Activated T-cell treated with anti-CD3 and anti-CD28 coated beads, Interleukin-2, amount 50 U/mL, for 72 hours (primary cell): ENCODE results near the gene PEX11G. TPM values are rescaled to one million over a fixed set of nuclear protein-coding genes. Genes with fewer than 3 reads are reported as not detected.

Experiments
- ATAC-seq, 2 donors: fragments of 150-1000 bp; cut with Tn5 transposase; replicated peaks in 1 of 2; 2 replicates each; pipeline ENCODE4 v1.10.0; 2021; ENCODE audit warnings: moderate library complexity in 2 of 2, mild to moderate bottlenecking in 1 of 2
- DNase-seq, 2 donors: peaks; one replicate each; pipeline ENCODE4 v3.0.0; 2021 to 2022; ENCODE audit warnings: mixed read lengths in 1 of 2
- H3K27ac Mint-ChIP-seq: one replicate; pipeline ENCODE4 v1.8.0; 2022; ENCODE audit warnings: mild to moderate bottlenecking, moderate library complexity, mixed read lengths
- H3K27me3 Mint-ChIP-seq: one replicate; pipeline ENCODE4 v1.8.0; 2022; ENCODE audit warnings: low read depth, mixed read lengths
- H3K36me3 Mint-ChIP-seq, 2 donors: one replicate each; pipeline ENCODE4 v1.8.0; 2022; ENCODE audit warnings: mixed read lengths in 2 of 2, mild to moderate bottlenecking in 1 of 2; ENCODE audit not compliant: insufficient read depth in 2 of 2
- H3K4me1 Mint-ChIP-seq: one replicate; pipeline ENCODE4 v1.8.0; 2022; ENCODE audit warnings: low read depth, mixed read lengths
- H3K4me3 Mint-ChIP-seq, 2 donors: one replicate each; pipeline ENCODE4 v1.8.0; 2022; ENCODE audit warnings: mild to moderate bottlenecking in 2 of 2, mixed read lengths in 2 of 2, moderate library complexity in 2 of 2
- H3K9me3 Mint-ChIP-seq, 2 donors: one replicate each; pipeline ENCODE4 v1.8.0; 2022; ENCODE audit warnings: mixed read lengths in 2 of 2
- total RNA-seq, 2 donors: library from RNA; stranded (reverse); gene quantifications; one replicate each; pipeline ENCODE4 v1.2.3, GENCODE V29; 2022

PEX11G gene
- total RNA-seq, 2 donors from 2014 or later = 1.1 to 3.4 TPM

GRCh38 chr19:7478173-7478842 lies 10.5 kb downstream of the PEX11G start:
- peak in 1 of 2 donors; percentile 20 for ATAC-seq
- DNase-seq = no peak
- H3K27me3 Mint-ChIP-seq = peaks cover 3% of the 10 kb centered on the region
- no peak overlapping the region for H3K4me3 Mint-ChIP-seq
- H3K36me3 Mint-ChIP-seq = no peaks in the 10 kb centered on the region
- H3K27ac Mint-ChIP-seq = no peak overlapping the region
- H3K9me3 Mint-ChIP-seq = no peaks in the 10 kb centered on the region
- H3K4me1 Mint-ChIP-seq = peaks cover 4% of the 10 kb centered on the region

- DNase-seq (no peak), ATAC-seq (no peak)
- no peaks in the 10 kb centered on the region for H3K36me3 Mint-ChIP-seq
- no peaks in the 10 kb centered on the region for H3K9me3 Mint-ChIP-seq
- no peaks in the 10 kb centered on the region for H3K27me3 Mint-ChIP-seq
- H3K4me1 Mint-ChIP-seq = no peaks in the 10 kb centered on the region
- no peak overlapping the region for H3K4me3 Mint-ChIP-seq
- no peak overlapping the region for H3K27ac Mint-ChIP-seq
These were observed 11.1 kb downstream of the PEX11G start for GRCh38 chr19:7477758-7478157.

GRCh38 chr19:7476777-7477494 lies 11.9 kb downstream of the PEX11G start:
- Mint-ChIP-seq H3K4me3 (no peak overlapping the region), H3K4me1 (no peaks in the 10 kb centered on the region), H3K27ac (no peak overlapping the region), H3K27me3 (no peaks in the 10 kb centered on the region), H3K9me3 (no peaks in the 10 kb centered on the region), H3K36me3 (peaks cover 0 to 2% of the 10 kb centered on the region in 2 donors)
- no peak for DNase-seq
- peak in 1 of 2 donors; percentile 14 for ATAC-seq

GRCh38 chr19:7476241-7476640 lies 12.6 kb downstream of the PEX11G start:
- no peak overlapping the region for H3K27ac Mint-ChIP-seq
- ATAC-seq (no peak), DNase-seq (no peak)
- no peaks in the 10 kb centered on the region for H3K4me1 Mint-ChIP-seq
- H3K27me3 Mint-ChIP-seq = no peaks in the 10 kb centered on the region
- H3K4me3 Mint-ChIP-seq = no peak overlapping the region
- peaks cover 0 to 2% of the 10 kb centered on the region in 2 donors for H3K36me3 Mint-ChIP-seq
- no peaks in the 10 kb centered on the region for H3K9me3 Mint-ChIP-seq

GRCh38 chr19:7475665-7476064 lies 13.2 kb downstream of the PEX11G start:
- peak overlapping the region; percentile 4 for H3K27ac Mint-ChIP-seq

GRCh38 chr19:7471696-7472615 lies 16.9 kb downstream of the PEX11G start:
- DNase-seq (no peak), ATAC-seq (no peak)
- no peaks in the 10 kb centered on the region for H3K27me3 Mint-ChIP-seq
- H3K27ac Mint-ChIP-seq = peak overlapping the region; percentile 22
- no peak overlapping the region for H3K4me3 Mint-ChIP-seq
- H3K9me3 Mint-ChIP-seq = no peaks in the 10 kb centered on the region
- H3K4me1 Mint-ChIP-seq = no peaks in the 10 kb centered on the region
- H3K36me3 Mint-ChIP-seq = peaks cover 0 to 2% of the 10 kb centered on the region in 2 donors

More at GRCh38 chr19:7475665-7476064, 13.2 kb downstream of the PEX11G start:
- DNase-seq = no peak
- ATAC-seq = no peak
- peaks cover 0 to 2% of the 10 kb centered on the region in 2 donors for H3K36me3 Mint-ChIP-seq
- H3K4me1 Mint-ChIP-seq = no peaks in the 10 kb centered on the region
- no peak overlapping the region for H3K4me3 Mint-ChIP-seq
- no peaks in the 10 kb centered on the region for H3K27me3 Mint-ChIP-seq
- H3K9me3 Mint-ChIP-seq = no peaks in the 10 kb centered on the region

GRCh38 chr19:7470540-7471305 lies 18.1 kb downstream of the PEX11G start:
- no peak for ATAC-seq
- no peaks in the 10 kb centered on the region for H3K9me3 Mint-ChIP-seq
- no peak for DNase-seq
- H3K27ac Mint-ChIP-seq = no peak overlapping the region
- H3K4me3 Mint-ChIP-seq = no peak overlapping the region
- no peaks in the 10 kb centered on the region for H3K4me1 Mint-ChIP-seq
- peaks cover 0 to 2% of the 10 kb centered on the region in 2 donors for H3K36me3 Mint-ChIP-seq
- no peaks in the 10 kb centered on the region for H3K27me3 Mint-ChIP-seq

GRCh38 chr19:7469669-7470285 lies 19.1 kb downstream of the PEX11G start:
- Mint-ChIP-seq H3K4me3 (no peak overlapping the region), H3K27ac (no peak overlapping the region), H3K36me3 (peaks cover 0 to 2% of the 10 kb centered on the region in 2 donors), H3K9me3 (no peaks in the 10 kb centered on the region), H3K4me1 (no peaks in the 10 kb centered on the region), H3K27me3 (no peaks in the 10 kb centered on the region)
- DNase-seq (no peak), ATAC-seq (no peak)

- Mint-ChIP-seq H3K27ac (no peak overlapping the region), H3K36me3 (peaks cover 0 to 2% of the 10 kb centered on the region in 2 donors), H3K27me3 (no peaks in the 10 kb centered on the region), H3K4me1 (no peaks in the 10 kb centered on the region), H3K4me3 (no peak overlapping the region), H3K9me3 (no peaks in the 10 kb centered on the region)
- DNase-seq (no peak), ATAC-seq (no peak)
These were observed 20.0 kb downstream of the PEX11G start for GRCh38 chr19:7468840-7469239.

GRCh38 chr19:7467009-7467989 lies 21.5 kb downstream of the PEX11G start:
- Mint-ChIP-seq H3K4me1 (no peaks in the 10 kb centered on the region), H3K27ac (no peak overlapping the region), H3K4me3 (no peak overlapping the region), H3K36me3 (no peaks in the 10 kb centered on the region), H3K27me3 (no peaks in the 10 kb centered on the region), H3K9me3 (no peaks in the 10 kb centered on the region)
- no peak for ATAC-seq
- DNase-seq = no peak

GRCh38 chr19:7463575-7463974 lies 25.3 kb downstream of the PEX11G start:
- Mint-ChIP-seq H3K9me3 (no peaks in the 10 kb centered on the region), H3K36me3 (peaks cover 0 to 2% of the 10 kb centered on the region in 2 donors), H3K4me3 (no peak overlapping the region), H3K27ac (no peak overlapping the region), H3K27me3 (no peaks in the 10 kb centered on the region), H3K4me1 (no peaks in the 10 kb centered on the region)
- ATAC-seq (no peak), DNase-seq (no peak)
